ENCODE measurements around the gene RRP12. TPM values are rescaled to one million over a fixed set of nuclear protein-coding genes. Genes with fewer than 3 reads are reported as not detected.
A peak's percentile ranks its signal among the peaks of the same experiment; 100 is the strongest.
"Not testable (repeated sequence)": the region's sequence is repeated elsewhere in the genome, so short reads cannot be mapped to it uniquely, and the experiment has no call there.

RRP12 gene
- total RNA-seq, 1 donor from 2014 or later: 6.1 TPM

GRCh38 chr10:97408496-97408992 lies 7.4 kb upstream of the RRP12 start:
- no peaks in the 10 kb centered on the region for H3K79me2 ChIP-seq (ENCODE audit: low read depth)
- Mint-ChIP-seq H3K9me3 (no peaks in the 10 kb centered on the region), H3K4me3 (no peak overlapping the region), H3K27me3 (ENCODE audit: insufficient read depth, low read depth) (peaks cover 8% of the 10 kb centered on the region), H3K4me1 (peaks cover 21% of the 10 kb centered on the region), H3K27ac (no peak overlapping the region), H3K36me3 (no peaks in the 10 kb centered on the region)
- H3K27me3 ChIP-seq: no peaks in the 10 kb centered on the region
- H3F3A ChIP-seq (ENCODE audit: low read depth): peaks cover 8% of the 10 kb centered on the region
- H3K4me2 ChIP-seq: no peak overlapping the region
- H2AFZ ChIP-seq (replicated peaks): no peak overlapping the region
- no peak overlapping the region for H3K27ac ChIP-seq
- no peak for DNase-seq (ENCODE audit: low spot score)
- no peaks in the 10 kb centered on the region for H3K4me1 ChIP-seq
- no peaks in the 10 kb centered on the region for H4K20me1 ChIP-seq (ENCODE audit: low read depth)
- TF ChIP-seq EZH2 (IDR thresholded peaks at IDR 0.05) (no peak), EZH2phosphoT487 (IDR thresholded peaks at IDR 0.05) (no peak)
- TF ChIP-seq, protein P1, sequence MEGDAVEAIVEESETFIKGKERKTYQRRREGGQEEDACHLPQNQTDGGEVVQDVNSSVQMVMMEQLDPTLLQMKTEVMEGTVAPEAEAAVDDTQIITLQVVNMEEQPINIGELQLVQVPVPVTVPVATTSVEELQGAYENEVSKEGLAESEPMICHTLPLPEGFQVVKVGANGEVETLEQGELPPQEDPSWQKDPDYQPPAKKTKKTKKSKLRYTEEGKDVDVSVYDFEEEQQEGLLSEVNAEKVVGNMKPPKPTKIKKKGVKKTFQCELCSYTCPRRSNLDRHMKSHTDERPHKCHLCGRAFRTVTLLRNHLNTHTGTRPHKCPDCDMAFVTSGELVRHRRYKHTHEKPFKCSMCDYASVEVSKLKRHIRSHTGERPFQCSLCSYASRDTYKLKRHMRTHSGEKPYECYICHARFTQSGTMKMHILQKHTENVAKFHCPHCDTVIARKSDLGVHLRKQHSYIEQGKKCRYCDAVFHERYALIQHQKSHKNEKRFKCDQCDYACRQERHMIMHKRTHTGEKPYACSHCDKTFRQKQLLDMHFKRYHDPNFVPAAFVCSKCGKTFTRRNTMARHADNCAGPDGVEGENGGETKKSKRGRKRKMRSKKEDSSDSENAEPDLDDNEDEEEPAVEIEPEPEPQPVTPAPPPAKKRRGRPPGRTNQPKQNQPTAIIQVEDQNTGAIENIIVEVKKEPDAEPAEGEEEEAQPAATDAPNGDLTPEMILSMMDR (IDR thresholded peaks at IDR 0.05): no peak
- H3K9me3 ChIP-seq (ENCODE audit: low read depth): no peaks in the 10 kb centered on the region
- no peak overlapping the region for H3K4me3 ChIP-seq
- H3K9ac ChIP-seq: no peak overlapping the region
- no peaks in the 10 kb centered on the region for H3K36me3 ChIP-seq

DNA sequence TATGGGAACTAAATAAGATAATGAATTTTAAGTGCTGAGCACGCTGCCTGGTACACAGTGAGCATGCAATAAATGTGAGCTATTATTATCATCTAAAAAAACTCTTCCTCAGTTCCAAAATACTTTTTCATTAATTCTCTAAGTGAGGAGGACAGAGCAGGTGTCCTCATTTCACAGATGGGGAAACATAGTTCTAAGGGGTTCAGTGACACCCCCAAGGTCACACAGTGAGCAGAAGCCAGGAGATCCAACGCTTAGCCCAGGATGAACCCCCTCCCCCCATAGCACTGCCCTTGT lies 6.8 kb upstream of the RRP12 start:
- Histone ChIP-seq H3F3A (ENCODE audit: low read depth) (peaks cover 7% of the 10 kb centered on the region), H3K27me3 (no peaks in the 10 kb centered on the region), H3K36me3 (no peaks in the 10 kb centered on the region), H4K20me1 (ENCODE audit: low read depth) (no peaks in the 10 kb centered on the region), H3K9me3 (ENCODE audit: low read depth) (no peaks in the 10 kb centered on the region), H3K79me2 (ENCODE audit: low read depth) (no peaks in the 10 kb centered on the region), H3K4me2 (no peak overlapping the region), H3K27ac (no peak overlapping the region), H3K4me1 (no peaks in the 10 kb centered on the region), H3K4me3 (no peak overlapping the region), H2AFZ (replicated peaks) (no peak overlapping the region), H3K9ac (no peak overlapping the region)
- H3K9me3 Mint-ChIP-seq: no peaks in the 10 kb centered on the region
- peaks cover 17% of the 10 kb centered on the region for H3K4me1 Mint-ChIP-seq
- H3K36me3 Mint-ChIP-seq: no peaks in the 10 kb centered on the region
- no peak overlapping the region for H3K4me3 Mint-ChIP-seq
- no peak overlapping the region for H3K27ac Mint-ChIP-seq
- no peak for DNase-seq (ENCODE audit: low spot score)
- peaks cover 12% of the 10 kb centered on the region for H3K27me3 Mint-ChIP-seq (ENCODE audit: insufficient read depth, low read depth)
- TF ChIP-seq, protein P1 (IDR thresholded peaks at IDR 0.05): no peak
- TF ChIP-seq EZH2 (IDR thresholded peaks at IDR 0.05): no peak
- TF ChIP-seq EZH2phosphoT487 (IDR thresholded peaks at IDR 0.05): no peak

DNA sequence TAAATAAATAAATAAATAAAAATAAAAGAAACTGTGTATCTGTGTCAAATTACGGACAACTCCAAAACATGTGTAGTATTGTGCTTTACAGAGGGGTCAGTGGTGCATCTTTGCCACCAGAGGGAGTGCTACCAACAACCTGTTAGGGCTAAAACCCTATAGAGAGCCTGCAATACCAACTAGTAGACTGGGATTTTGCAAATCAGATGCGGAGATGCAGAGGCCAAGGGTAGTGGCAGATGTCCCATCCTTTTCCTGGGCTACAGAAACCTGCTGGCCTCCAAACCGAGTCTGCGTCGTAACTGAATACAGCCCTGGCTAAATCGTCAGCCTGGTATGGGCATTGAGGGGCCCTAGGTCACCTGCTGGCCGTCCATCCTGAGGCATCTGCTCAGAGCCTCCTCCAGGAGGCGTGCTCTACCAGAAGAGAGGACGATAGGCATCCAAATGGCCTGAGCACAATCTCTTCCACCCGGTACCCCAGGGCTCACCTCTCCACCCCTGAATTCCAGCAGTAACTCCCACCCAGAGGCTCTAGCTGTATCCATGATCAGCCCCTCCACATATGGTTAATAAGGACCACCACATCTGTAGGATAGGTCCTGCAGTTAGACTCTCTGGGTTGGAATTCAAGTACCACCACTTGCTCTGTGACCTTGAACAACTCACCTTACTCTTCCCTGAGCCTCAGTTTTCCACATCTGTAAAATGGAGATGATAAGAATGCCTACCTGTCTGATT lies 6.2 kb upstream of the RRP12 start:
- TF ChIP-seq EZH2phosphoT487 (IDR thresholded peaks at IDR 0.05) (no peak), EZH2 (IDR thresholded peaks at IDR 0.05) (no peak)
- TF ChIP-seq, protein P1 (IDR thresholded peaks at IDR 0.05): peak; percentile 84
- H3K4me1 Mint-ChIP-seq: peaks cover 13% of the 10 kb centered on the region
- H3K27ac Mint-ChIP-seq: no peak overlapping the region
- Histone ChIP-seq H3F3A (ENCODE audit: low read depth) (peaks cover 7% of the 10 kb centered on the region), H3K9me3 (ENCODE audit: low read depth) (no peaks in the 10 kb centered on the region), H4K20me1 (ENCODE audit: low read depth) (no peaks in the 10 kb centered on the region), H3K27me3 (no peaks in the 10 kb centered on the region), H3K4me3 (peak overlapping the region; percentile 58), H3K4me2 (peak overlapping the region; percentile 94), H2AFZ (replicated peaks) (peak overlapping the region; percentile 100), H3K36me3 (no peaks in the 10 kb centered on the region), H3K27ac (no peak overlapping the region), H3K79me2 (ENCODE audit: low read depth) (no peaks in the 10 kb centered on the region), H3K9ac (no peak overlapping the region), H3K4me1 (no peaks in the 10 kb centered on the region)
- peak overlapping the region; percentile 65 for H3K4me3 Mint-ChIP-seq
- H3K27me3 Mint-ChIP-seq (ENCODE audit: insufficient read depth, low read depth): peaks cover 14% of the 10 kb centered on the region
- H3K9me3 Mint-ChIP-seq: no peaks in the 10 kb centered on the region
- no peaks in the 10 kb centered on the region for H3K36me3 Mint-ChIP-seq
- DNase-seq (ENCODE audit: low spot score): peak; percentile 89

GRCh38 chr10:97406483-97406882 lies 5.3 kb upstream of the RRP12 start:
- H3K27ac ChIP-seq; H3K9me3 Mint-ChIP-seq; H4K20me1 ChIP-seq (ENCODE audit: low read depth); H3K9ac ChIP-seq; H3K4me1 ChIP-seq; H3K4me3 Mint-ChIP-seq; H3K79me2 ChIP-seq (ENCODE audit: low read depth); H3K4me2 ChIP-seq; H3K9me3 ChIP-seq (ENCODE audit: low read depth); DNase-seq (ENCODE audit: low spot score); H3K27me3 ChIP-seq; H3K36me3 Mint-ChIP-seq; H3F3A ChIP-seq (ENCODE audit: low read depth); H3K36me3 ChIP-seq; H3K27ac Mint-ChIP-seq; H3K4me3 ChIP-seq: not testable (repeated sequence)
- Mint-ChIP-seq H3K27me3 (ENCODE audit: insufficient read depth, low read depth) (peaks cover 14% of the 10 kb centered on the region), H3K4me1 (peaks cover 11% of the 10 kb centered on the region)
- H2AFZ ChIP-seq (replicated peaks): peak overlapping the region; percentile 100

Data from neural progenitor cell (in vitro differentiated cells).